IMR-90 (cell line): ENCODE results near the gene INPP5A. TPM values are rescaled to one million over a fixed set of nuclear protein-coding genes. Genes with fewer than 3 reads are reported as not detected.

Experiments used
- ATAC-seq: fragments of 200-7000 bp; cut with Tn5 transposase; 2 replicates; pipeline ENCODE4 v1.9.1; 2020; ENCODE audit warnings: low read depth, mild to moderate bottlenecking, moderate library complexity
- BruUV-seq: library from RNA; stranded (reverse); fragments of 400-500 nt; replicated peaks from 2 replicates; lab custom pipeline; 2021; lab: Mats Ljungman, UMichigan
- CTCF ChIA-PET: fragments of 300-600 bp; formaldehyde crosslinking; extraction: SDS; loops from one replicate; lab custom pipeline; 2021; ENCODE audit warnings: antibody characterized with exemption; lab: Yijun Ruan, JAX
- POLR2A ChIA-PET: fragments of 300-600 bp; sonication (Branson Sonifier 250); formaldehyde crosslinking; loops from one replicate; lab custom pipeline; 2022; ENCODE audit warnings: antibody characterized with exemption; ENCODE audit not compliant: unreplicated experiment; lab: Charles Lee
- DNase-seq: peaks from one replicate; pipeline ENCODE4 v3.0.0; 2013
- H2AFZ ChIP-seq: replicated peaks from 2 replicates; pipeline ENCODE3; 2013; ENCODE audit warnings: low read length, mild to moderate bottlenecking; ENCODE audit not compliant: poor library complexity
- H2AK5ac ChIP-seq: 2 replicates; pipeline ENCODE4 v1.6.1; 2013; ENCODE audit warnings: low read depth, low read length, inconsistent platforms
- H2AK9ac ChIP-seq: replicated peaks from 2 replicates; pipeline ENCODE3; 2013; ENCODE audit warnings: mild to moderate bottlenecking, low read depth, low read length, moderate library complexity; ENCODE audit not compliant: poor library complexity
- H2BK120ac ChIP-seq: 2 replicates; pipeline ENCODE4 v1.6.1; 2013; ENCODE audit warnings: low read depth, low read length, inconsistent platforms
- H2BK15ac ChIP-seq: 3 replicates; pipeline ENCODE4 v1.6.1; 2013; ENCODE audit warnings: low read depth, low read length, inconsistent platforms
- H2BK20ac ChIP-seq: 2 replicates; pipeline ENCODE4 v1.6.1; 2013; ENCODE audit warnings: low read depth, mild to moderate bottlenecking, inconsistent platforms, low read length, moderate library complexity
- H2BK5ac ChIP-seq: 2 replicates; pipeline ENCODE4 v1.6.1; 2013; ENCODE audit warnings: mild to moderate bottlenecking, low read depth, low read length, inconsistent platforms; ENCODE audit not compliant: poor library complexity, severe bottlenecking
- H3K14ac ChIP-seq: replicated peaks from 2 replicates; pipeline ENCODE4 v1.6.1; 2013; ENCODE audit warnings: low read depth, low read length, inconsistent platforms
- H3K18ac ChIP-seq: 2 replicates; pipeline ENCODE4 v1.6.1; 2013; ENCODE audit warnings: low read depth, low read length, control low read depth
- H3K23ac ChIP-seq: 2 replicates; pipeline ENCODE4 v1.6.1; 2013; ENCODE audit warnings: low read depth, low read length, inconsistent platforms
- H3K27ac ChIP-seq: 2 replicates; pipeline ENCODE4 v1.5.1; 2013; ENCODE audit warnings: mild to moderate bottlenecking, control low read depth, low read length; ENCODE audit not compliant: insufficient read depth
- H3K27me3 ChIP-seq: 2 replicates; pipeline ENCODE4 v1.6.1; 2013; ENCODE audit warnings: low read length; ENCODE audit not compliant: control insufficient read depth, insufficient read depth
- H3K36me3 ChIP-seq: 2 replicates; pipeline ENCODE4 v1.6.1; 2013; ENCODE audit warnings: low read length, mixed read lengths; ENCODE audit not compliant: control insufficient read depth, insufficient read depth
- H3K4ac ChIP-seq: 2 replicates; pipeline ENCODE4 v1.6.1; 2013; ENCODE audit warnings: low read depth, low read length, inconsistent platforms
- H3K4me1 ChIP-seq: 2 replicates; pipeline ENCODE4 v1.6.1; 2013; ENCODE audit warnings: low read length, mixed read lengths; ENCODE audit not compliant: control insufficient read depth, insufficient read depth
- H3K4me2 ChIP-seq: 2 replicates; pipeline ENCODE4 v1.6.1; 2013; ENCODE audit warnings: low read depth, mild to moderate bottlenecking, control low read depth, low read length, moderate library complexity
- H3K4me3 ChIP-seq: 2 replicates; pipeline ENCODE4 v1.5.1; 2013; ENCODE audit warnings: low read depth, mild to moderate bottlenecking, control low read depth, low read length, moderate library complexity; ENCODE audit not compliant: insufficient read depth
- H3K56ac ChIP-seq: 2 replicates; pipeline ENCODE4 v1.6.1; 2013; ENCODE audit warnings: low read length, inconsistent platforms; ENCODE audit not compliant: insufficient read depth; ENCODE audit errors: extremely low read depth
- H3K79me1 ChIP-seq, 2 experiments: 2 replicates each; pipeline ENCODE4 v1.6.1; 2013; ENCODE audit warnings: low read length in 2 of 2, inconsistent platforms in 1 of 2, low read depth in 1 of 2
- H3K9ac ChIP-seq: 2 replicates; pipeline ENCODE4 v1.6.1; 2013; ENCODE audit warnings: low read depth, low read length, control low read depth
- H3K9me1 ChIP-seq: 2 replicates; pipeline ENCODE4 v1.6.1; 2013; ENCODE audit warnings: low read length, inconsistent platforms; ENCODE audit not compliant: insufficient read depth
- H3K9me3 ChIP-seq: 2 replicates; pipeline ENCODE4 v1.6.1; 2013; ENCODE audit warnings: low read length; ENCODE audit not compliant: control insufficient read depth, insufficient read depth
- H4K20me1 ChIP-seq: 2 replicates; pipeline ENCODE4 v1.6.1; 2013; ENCODE audit warnings: low read length, inconsistent platforms; ENCODE audit not compliant: insufficient read depth
- H4K5ac ChIP-seq: 2 replicates; pipeline ENCODE4 v1.6.1; 2013; ENCODE audit warnings: mild to moderate bottlenecking, low read depth, low read length, control low read depth
- H4K8ac ChIP-seq, 2 experiments: 2 replicates each; pipeline ENCODE4 v1.6.1; 2013; ENCODE audit warnings: low read depth in 2 of 2, low read length in 2 of 2, control low read depth in 1 of 2, inconsistent platforms in 1 of 2
- H4K91ac ChIP-seq: 2 replicates; pipeline ENCODE4 v1.6.1; 2013; ENCODE audit warnings: low read depth, low read length, inconsistent platforms; ENCODE audit not compliant: insufficient read depth
- BHLHE40 ChIP-seq: fragments of 150-350 bp; IDR thresholded peaks from 2 replicates; pipeline ENCODE4 v1.6.1; 2016; ENCODE audit warnings: mild to moderate bottlenecking, low read depth, low read length
- CEBPB ChIP-seq: IDR thresholded peaks from 2 replicates; pipeline ENCODE4 v1.6.1; 2012; ENCODE audit warnings: low read depth, low read length, improper control_type of control experiment
- CHD1 ChIP-seq: IDR thresholded peaks from 2 replicates; pipeline ENCODE4 v1.6.1; 2012; ENCODE audit warnings: low read depth, low read length, improper control_type of control experiment
- ELK1 ChIP-seq: fragments of 150-350 bp; IDR thresholded peaks from 2 replicates; pipeline ENCODE4 v1.6.1; 2016; ENCODE audit warnings: low read depth, mild to moderate bottlenecking, low read length, moderate library complexity, borderline replicate concordance
- FOS ChIP-seq: fragments of 150-350 bp; IDR thresholded peaks from 2 replicates; pipeline ENCODE4 v1.6.1; 2016; ENCODE audit warnings: low read depth, low read length
- MAFK ChIP-seq: IDR thresholded peaks from 2 replicates; pipeline ENCODE4 v1.6.1; 2012; ENCODE audit warnings: low read depth, low read length, improper control_type of control experiment
- MAZ ChIP-seq: IDR thresholded peaks from 2 replicates; pipeline ENCODE4 v1.6.1; 2012; ENCODE audit warnings: low read depth, mild to moderate bottlenecking, low read length, improper control_type of control experiment, moderate library complexity, borderline replicate concordance
- MXI1 ChIP-seq: IDR thresholded peaks from 2 replicates; pipeline ENCODE4 v1.6.1; 2012; ENCODE audit warnings: low read depth, mild to moderate bottlenecking, low read length, moderate library complexity, borderline replicate concordance
- NFE2L2 ChIP-seq: fragments of 150-350 bp; IDR thresholded peaks from 2 replicates; pipeline ENCODE4 v1.6.1; 2016; ENCODE audit warnings: low read depth, mild to moderate bottlenecking, low read length
- POLR2A ChIP-seq: IDR thresholded peaks from 2 replicates; pipeline ENCODE4 v1.6.1; 2012; ENCODE audit warnings: mild to moderate bottlenecking, low read depth, low read length
- RAD21 ChIP-seq: IDR thresholded peaks from 2 replicates; pipeline ENCODE4 v1.6.1; 2012; ENCODE audit warnings: low read length, improper control_type of control experiment
- RCOR1 ChIP-seq: IDR thresholded peaks from 2 replicates; pipeline ENCODE4 v1.6.1; 2012; ENCODE audit warnings: mild to moderate bottlenecking, low read length, improper control_type of control experiment; ENCODE audit not compliant: insufficient replicate concordance
- RFX5 ChIP-seq: IDR thresholded peaks from 2 replicates; pipeline ENCODE4 v1.8.0; 2012; ENCODE audit warnings: low read depth, mild to moderate bottlenecking, low read length, moderate library complexity
- SMC3 ChIP-seq: fragments of 150-350 bp; IDR thresholded peaks from 2 replicates; pipeline ENCODE4 v1.6.1; 2016; ENCODE audit warnings: low read depth, mild to moderate bottlenecking, antibody characterized with exemption, low read length, moderate library complexity
- USF2 ChIP-seq: fragments of 150-350 bp; IDR thresholded peaks from 2 replicates; pipeline ENCODE4 v1.6.1; 2017; ENCODE audit warnings: mild to moderate bottlenecking, antibody characterized with exemption, low read length, low read depth
- WGBS, 2 experiments: methylation state at CpG; one replicate each; pipeline versions ENCODE4 v1.1.5 to v1.1.7; 2013; ENCODE audit warnings: missing lambda C conversion rate in 2 of 2; ENCODE audit not compliant: insufficient read length in 1 of 2; ENCODE audit errors: extremely low coverage in 2 of 2; 5-methylcytosine and 5-hydroxymethylcytosine counted together
- dilution Hi-C: fragments of 300-500 bp; cut with HindIII; formaldehyde crosslinking; loops from one replicate; pipeline ENCODE4 v1.14.3; 2018; ENCODE audit warnings: low sequenced_read_pairs; ENCODE audit not compliant: unreplicated experiment
- in situ Hi-C: fragments of 300-500 bp; cut with MboI; formaldehyde crosslinking; loops from 3 replicates; pipeline ENCODE4 v1.14.3; 2019; ENCODE audit warnings: low sequenced_read_pairs, inconsistent platforms, mixed read lengths
- intact Hi-C: fragments of 100-400 bp; cut with micrococcal nuclease; formaldehyde crosslinking; loops from 2 replicates; pipeline ENCODE4 v1.10.0; 2022
- polyA plus RNA-seq, 3 experiments: library from polyadenylated mRNA; depleted of rRNA; stranded (reverse); fragments of >200 nt; gene quantifications; 2 replicates each; pipeline ENCODE4 v1.2.3, GENCODE V29; 2012; ENCODE audit warnings: low replicate concordance in 1 of 3
- total RNA-seq: library from RNA; depleted of rRNA; stranded (reverse); fragments of >200 nt; gene quantifications from 2 replicates; pipeline ENCODE4 v1.2.3, GENCODE V29; 2012

INPP5A gene
- total and polyA plus RNA-seq, 2 of the 4 experiments (the other 2 are of a cell fraction): 21.4 to 36.7 TPM

- Histone ChIP-seq H3K4me3 (no peak overlapping the region), H2AK5ac (no peak overlapping the region), H2AK9ac (no peak overlapping the region), H3K9me1 (peaks cover 11% of the 10 kb centered on the region), H2AFZ (no peak overlapping the region), H3K14ac (no peak overlapping the region), H3K27ac (no peak overlapping the region), H3K4me1 (no peaks in the 10 kb centered on the region), H3K9me3 (peaks cover 2% of the 10 kb centered on the region; the same call in 1 of the 2 replicates), H3K23ac (no peak overlapping the region), H3K36me3 (peaks cover 7% of the 10 kb centered on the region), H2BK20ac (no peak overlapping the region), H4K91ac (no peak overlapping the region), H3K18ac (no peak overlapping the region), H3K56ac (no peak overlapping the region), H3K27me3 (no peaks in the 10 kb centered on the region), H3K9ac (no peak overlapping the region), H3K79me1 (no peaks in the 10 kb centered on the region; a peak in 1 of 4 replicates), H2BK120ac (no peak overlapping the region), H3K4me2 (no peak overlapping the region), H4K8ac (no peak overlapping the region), H4K20me1 (no peaks in the 10 kb centered on the region), H2BK15ac (no peak overlapping the region), H4K5ac (no peak overlapping the region), H2BK5ac (no peak overlapping the region), H3K4ac (no peak overlapping the region)
- WGBS, 2 experiments: 78% methylated on average over 28 of the region's 48 CpGs; no CpG with 5 or more reads in 1 of the 2 experiments
- dilution Hi-C loops (no loop called here), intact Hi-C loops (no loop called here), in situ Hi-C loops (no loop called here)
- ChIA-PET POLR2A (no interaction called here), CTCF (no interaction called here)
- DNase-seq (no peak), ATAC-seq (no peak)
- no TSS peak for BruUV-seq
- TF ChIP-seq MAZ (no peak), SMC3 (no peak), MAFK (no peak), POLR2A (no peak), RAD21 (no peak), CHD1 (no peak), CEBPB (no peak), RCOR1 (no peak), BHLHE40 (no peak), FOS (no peak), MXI1 (no peak), ELK1 (no peak), USF2 (no peak), NFE2L2 (no peak), RFX5 (no peak)
Measured at GRCh38 chr10:132714096-132714985, 176.8 kb downstream of the INPP5A start.
